ENCODE results near the gene INPP4B. TPM values are rescaled to one million over a fixed set of nuclear protein-coding genes. Genes with fewer than 3 reads are reported as not detected.

INPP4B gene
- total RNA-seq, 1 donor from 2014 or later: 12.1 TPM

- ATAC-seq (no peak), DNase-seq (ENCODE audit: missing footprints) (no peak)
- intact Hi-C loops (cut with DNase I): no loop called here
Observed at GRCh38 chr4:142378179-142378578, 467.9 kb downstream of the INPP4B start.

DNA sequence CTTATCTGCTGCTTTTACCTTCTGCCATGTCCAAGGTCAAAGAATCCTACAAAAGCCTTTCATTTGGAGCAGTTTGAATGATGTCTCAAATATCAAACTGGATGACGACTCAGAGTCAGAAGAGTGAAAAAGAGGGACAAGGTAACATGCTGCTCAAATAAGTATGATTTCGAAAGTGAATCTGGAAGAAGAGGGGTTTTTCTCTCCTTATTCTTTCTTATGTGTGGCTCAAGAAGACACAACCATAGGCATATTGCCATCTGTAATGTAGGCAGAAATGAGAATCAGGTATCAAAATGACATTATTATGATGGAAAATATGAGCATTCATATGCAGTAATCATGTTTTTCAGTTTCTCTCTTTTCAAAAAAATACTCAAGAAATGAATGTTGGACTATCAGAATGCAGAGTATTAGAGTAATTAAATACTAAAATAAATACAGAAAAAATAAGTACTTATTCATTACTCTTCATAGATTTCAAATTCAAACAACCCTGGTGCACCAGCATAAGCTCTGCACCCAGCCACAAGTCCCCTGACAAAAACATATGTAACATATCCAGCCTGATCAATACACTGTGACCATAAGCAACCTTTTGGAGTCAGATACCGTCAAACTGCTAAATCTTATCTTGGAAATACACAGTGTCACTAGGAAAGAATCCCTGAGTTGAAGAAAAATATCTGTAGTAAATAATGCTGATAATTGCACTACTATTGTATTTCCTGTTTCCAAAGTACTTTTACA, 468.6 kb downstream of the INPP4B start:
- intact Hi-C loops (cut with DNase I): no loop called here
- no peak for ATAC-seq

GRCh38 chr4:142376204-142376603, 469.9 kb downstream of the INPP4B start:
- intact Hi-C loops (cut with DNase I): no loop called here
- ATAC-seq (no peak), DNase-seq (ENCODE audit: missing footprints) (no peak)

More for the DNA sequence above, 468.6 kb downstream of the INPP4B start:
- DNase-seq (ENCODE audit: missing footprints): no peak

- no peak for DNase-seq (ENCODE audit: missing footprints)
- intact Hi-C loops (cut with DNase I): no loop called here
- ATAC-seq: no peak
Observed at GRCh38 chr4:142373610-142374009, 472.5 kb downstream of the INPP4B start.

- intact Hi-C loops (cut with DNase I): no loop called here
- DNase-seq (ENCODE audit: missing footprints): no peak
- ATAC-seq: no peak
Observed at GRCh38 chr4:142372530-142373260, 473.4 kb downstream of the INPP4B start.

- intact Hi-C loops (cut with DNase I): no loop called here
- DNase-seq (ENCODE audit: missing footprints): no peak
- no peak for ATAC-seq
Observed at GRCh38 chr4:142369141-142369540, 477.0 kb downstream of the INPP4B start.

GRCh38 chr4:142367418-142368180, 478.5 kb downstream of the INPP4B start:
- ATAC-seq: no peak
- intact Hi-C loops (cut with DNase I): no loop called here
- no peak for DNase-seq (ENCODE audit: missing footprints)

DNA sequence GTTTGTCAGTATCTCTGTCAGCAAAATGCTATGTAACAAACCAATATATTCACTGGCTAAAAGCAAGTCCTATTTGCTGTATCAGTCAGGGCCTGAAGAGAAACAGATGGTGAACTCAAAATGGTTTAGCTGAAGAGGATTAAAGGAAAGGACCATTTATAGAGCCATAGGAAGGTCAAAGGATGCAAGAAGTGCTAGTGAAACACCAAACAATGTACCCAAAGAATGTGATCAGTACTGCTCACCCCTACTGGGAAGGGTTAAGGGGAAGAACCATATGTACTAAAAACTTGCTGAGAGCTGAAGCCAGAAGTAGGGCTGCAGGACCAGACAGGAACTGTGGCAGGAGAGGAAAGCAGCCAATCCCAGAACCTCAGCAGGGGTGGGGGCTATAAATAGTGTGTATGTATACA, 479.3 kb downstream of the INPP4B start:
- DNase-seq (ENCODE audit: missing footprints) (no peak), ATAC-seq (no peak)
- intact Hi-C loops (cut with DNase I): no loop called here

DNA sequence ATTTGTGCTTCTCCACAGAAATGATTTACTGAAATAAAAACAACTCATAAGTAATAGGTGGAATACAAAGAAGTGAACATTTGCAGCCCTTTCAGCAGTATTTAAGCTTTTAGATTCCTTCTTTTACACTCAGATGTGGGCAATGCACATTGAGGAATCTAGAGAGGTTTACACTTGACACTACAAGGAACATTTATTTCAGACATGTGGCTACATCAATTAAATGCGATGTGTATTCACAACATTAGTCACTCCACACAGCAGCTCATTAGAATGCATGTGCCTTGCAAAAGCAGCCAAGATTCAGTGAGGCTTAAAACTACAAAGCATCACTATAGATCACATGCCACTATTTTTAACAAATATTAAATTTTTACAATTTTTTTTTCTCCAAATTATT, 480.7 kb downstream of the INPP4B start:
- intact Hi-C loops (cut with DNase I): no loop called here
- ATAC-seq (no peak), DNase-seq (ENCODE audit: missing footprints) (no peak)

DNA sequence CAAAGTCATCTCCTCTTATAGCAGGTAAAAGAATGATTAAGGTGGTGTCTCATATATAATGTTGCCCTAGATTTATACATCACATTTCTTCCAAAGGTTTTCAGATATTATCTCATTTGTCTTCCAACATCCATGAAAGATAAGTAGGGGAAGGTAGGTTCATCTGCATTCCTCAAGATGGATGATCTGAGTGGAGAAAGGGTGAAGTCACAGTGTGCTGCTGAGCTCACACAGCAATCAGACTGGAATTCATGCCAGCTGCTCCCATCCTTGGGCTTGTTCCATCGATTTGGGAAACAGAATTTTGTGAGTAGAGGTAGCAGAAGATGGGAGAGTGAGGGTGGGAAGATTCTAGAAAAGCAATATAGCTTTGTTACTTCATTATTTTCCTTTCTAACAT, 482.4 kb downstream of the INPP4B start:
- ATAC-seq (no peak), DNase-seq (ENCODE audit: missing footprints) (no peak)
- intact Hi-C loops (cut with DNase I): no loop called here

DNA sequence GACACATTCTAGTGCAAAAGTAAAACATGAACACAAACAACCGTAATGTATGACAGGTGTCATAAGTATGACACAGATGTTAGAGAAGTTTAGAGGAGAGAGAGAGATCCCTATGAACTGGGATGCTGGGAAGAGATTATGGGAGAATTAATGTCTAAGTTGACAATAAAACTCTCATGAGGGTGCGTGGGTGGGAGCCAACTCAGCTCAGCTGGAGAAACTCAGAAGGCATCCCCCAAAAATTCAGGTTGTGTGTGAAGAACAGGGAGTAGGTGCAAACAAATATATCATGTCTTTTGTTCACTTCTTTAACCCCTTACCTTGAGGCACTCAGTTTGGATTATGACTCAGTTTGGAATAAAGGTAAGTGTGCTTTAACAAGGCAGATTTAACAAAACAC, 484.1 kb downstream of the INPP4B start:
- DNase-seq (ENCODE audit: missing footprints) (no peak), ATAC-seq (no peak)
- intact Hi-C loops (cut with DNase I): no loop called here

- no peak for DNase-seq (ENCODE audit: missing footprints)
- ATAC-seq: no peak
- intact Hi-C loops (cut with DNase I): no loop called here
Observed at GRCh38 chr4:142360657-142361056, 485.4 kb downstream of the INPP4B start.

GRCh38 chr4:142358656-142359055, 487.4 kb downstream of the INPP4B start:
- no peak for ATAC-seq
- no peak for DNase-seq (ENCODE audit: missing footprints)
- intact Hi-C loops (cut with DNase I): no loop called here

- no peak for DNase-seq (ENCODE audit: missing footprints)
- ATAC-seq: no peak
- intact Hi-C loops (cut with DNase I): no loop called here
Observed at GRCh38 chr4:142356801-142357200, 489.3 kb downstream of the INPP4B start.

- intact Hi-C loops (cut with DNase I): no loop called here
- no peak for DNase-seq (ENCODE audit: missing footprints)
- no peak for ATAC-seq
Observed at GRCh38 chr4:142356118-142356759, 489.9 kb downstream of the INPP4B start.

GRCh38 chr4:142355421-142355930, 490.6 kb downstream of the INPP4B start:
- no peak for DNase-seq (ENCODE audit: missing footprints)
- intact Hi-C loops (cut with DNase I): no loop called here
- ATAC-seq: no peak

DNA sequence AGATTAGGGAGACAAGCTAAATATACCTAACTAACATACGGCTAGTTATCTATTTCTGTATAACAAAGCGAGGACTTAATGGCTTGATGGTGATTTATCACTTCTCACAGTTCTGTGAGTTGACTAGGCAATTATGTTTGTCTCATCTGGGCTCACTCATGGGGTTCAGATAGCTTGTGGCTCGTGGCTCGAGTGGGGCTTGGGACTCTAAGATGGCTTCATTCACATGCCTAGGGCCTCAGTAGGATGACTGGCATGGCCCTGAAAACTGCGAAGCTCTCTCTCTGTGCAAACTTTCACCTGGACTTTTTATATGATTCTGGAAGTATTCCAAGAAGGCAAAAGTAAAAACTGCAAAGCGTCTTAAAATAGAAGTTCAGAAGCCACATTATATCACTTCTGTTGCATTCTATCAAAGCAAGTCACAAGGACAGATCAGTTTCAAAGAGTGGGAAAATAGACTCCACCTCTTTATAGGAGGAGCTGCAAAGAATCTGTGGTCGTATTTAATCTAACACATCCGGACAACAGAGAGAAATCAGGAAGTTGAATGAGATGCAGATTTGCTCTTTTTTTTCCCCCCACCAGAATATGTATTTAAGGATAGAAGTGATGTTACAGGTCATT, 491.2 kb downstream of the INPP4B start:
- ATAC-seq: no peak
- intact Hi-C loops (cut with DNase I): loop anchor here (5.0 kb wide), 3 partner anchors 233 to 492 kb away; partner anchors contain the start of gene INPP4B
- DNase-seq (ENCODE audit: missing footprints): no peak

- no peak for ATAC-seq
- no peak for DNase-seq (ENCODE audit: missing footprints)
- intact Hi-C loops (cut with DNase I): loop anchor here (5.0 kb wide), 3 partner anchors 232 to 493 kb away; partner anchors contain the start of gene INPP4B
Observed at GRCh38 chr4:142354041-142354440, 492.1 kb downstream of the INPP4B start.
